K562 (cell line): ENCODE data around the gene PCNX2. TPM values are rescaled to one million over a fixed set of nuclear protein-coding genes. Genes with fewer than 3 reads are reported as not detected.

ENCODE experiments used
- ATAC-seq: fragments of 200-7000 bp; cut with Tn5 transposase; 3 replicates; pipeline ENCODE4 v1.9.1; 2020; ENCODE audit warnings: moderate library complexity
- BruUV-seq: library from RNA; stranded (reverse); fragments of 400-500 nt; replicated peaks from 2 replicates; lab custom pipeline; 2021; lab: Mats Ljungman, UMichigan
- CTCF ChIA-PET: fragments of 300-600 bp; formaldehyde crosslinking; extraction: SDS; loops from one replicate; lab custom pipeline; 2021; ENCODE audit warnings: low intra/inter-chr PET ratio; lab: Yijun Ruan, JAX
- POLR2A ChIA-PET: fragments of 300-600, 350-650 bp; sonication (Branson Sonifier 250); formaldehyde crosslinking; extraction: SDS; loops from one replicate; lab custom pipeline; 2021; ENCODE audit warnings: antibody characterized with exemption, inconsistent platforms; lab: Yijun Ruan, JAX
- DNase-seq, 4 experiments: peaks; one replicate each; pipeline versions ENCODE4 v3.0.0 to v3.0.0-alpha.2; 2011 to 2018; ENCODE audit warnings: low spot score in 3 of 4, mixed read lengths in 3 of 4; ENCODE audit errors: extremely low read depth in 1 of 4
- FAIRE-seq: peaks from 2 replicates; lab custom pipeline; 2011; peaks lifted over from hg19 to GRCh38; lab: Jason Lieb, UNC
- H2AFZ ChIP-seq: 2 replicates; pipeline ENCODE4 v1.6.0; 2011; ENCODE audit warnings: low read depth, low read length, control low read depth, inconsistent platforms
- H3K27ac ChIP-seq: fragments of 200-600 bp; 3 replicates; pipeline ENCODE4 v1.8.0; 2011; ENCODE audit warnings: low read depth, mild to moderate bottlenecking, control low read depth, inconsistent platforms, low read length, moderate library complexity, mixed read lengths; ENCODE audit errors: extremely low read depth
- H3K27me3 ChIP-seq, 2 experiments: fragments of 300-600 bp in 1 of 2; 2 replicates in 1 of 2; 3 replicates in 1 of 2; pipeline versions ENCODE4 v1.6.0 to v1.8.0; 2011; ENCODE audit warnings: inconsistent platforms in 2 of 2, low read length in 2 of 2, mild to moderate bottlenecking in 1 of 2, mixed read lengths in 1 of 2, moderate library complexity in 1 of 2; ENCODE audit not compliant: control insufficient read depth in 2 of 2, insufficient read depth in 2 of 2
- H3K36me3 ChIP-seq: fragments of 300-600 bp; 3 replicates; pipeline ENCODE4 v1.8.0; 2011; ENCODE audit warnings: mild to moderate bottlenecking, low read length, inconsistent platforms; ENCODE audit not compliant: control insufficient read depth, insufficient read depth
- H3K4me1 ChIP-seq, 2 experiments: fragments of 200-600 bp in 1 of 2; replicated peaks in 1 of 2; 2 replicates in 1 of 2; 3 replicates in 1 of 2; pipeline versions ENCODE4 v1.5.1 to v1.8.0; 2011; ENCODE audit warnings: inconsistent platforms in 2 of 2, low read length in 2 of 2, mild to moderate bottlenecking in 1 of 2, mixed read lengths in 1 of 2, moderate library complexity in 1 of 2; ENCODE audit not compliant: control insufficient read depth in 2 of 2, insufficient read depth in 2 of 2
- H3K4me2 ChIP-seq: 2 replicates; pipeline ENCODE4 v1.6.1; 2011; ENCODE audit warnings: low read length, control low read depth, inconsistent platforms, mixed read lengths; ENCODE audit not compliant: insufficient read depth
- H3K4me3 ChIP-seq: fragments of 200-600 bp; sonication (generic), shearing (Covaris generic); 2 replicates; pipeline ENCODE4 v1.5.1; 2016; ENCODE audit warnings: control low read depth, inconsistent platforms
- H3K79me2 ChIP-seq: fragments of 200-600 bp; 3 replicates; pipeline ENCODE4 v1.8.0; 2011; ENCODE audit warnings: low read length, inconsistent platforms; ENCODE audit not compliant: control insufficient read depth, insufficient read depth
- H3K9ac ChIP-seq, 2 experiments: 2 replicates each; pipeline versions ENCODE4 v1.6.0 to v1.6.1; 2011; ENCODE audit warnings: low read depth in 2 of 2, low read length in 2 of 2, control low read depth in 1 of 2, inconsistent platforms in 1 of 2, mild to moderate bottlenecking in 1 of 2, mixed read lengths in 1 of 2; ENCODE audit not compliant: insufficient read depth in 1 of 2
- H3K9me1 ChIP-seq: one replicate; pipeline ENCODE4 v1.6.0; 2011; ENCODE audit warnings: inconsistent platforms, mild to moderate bottlenecking, low read length, moderate library complexity; ENCODE audit not compliant: control insufficient read depth, insufficient read depth
- H3K9me3 ChIP-seq: replicated peaks from 2 replicates; pipeline ENCODE4 v1.5.1; 2011; ENCODE audit warnings: low read depth, low read length, inconsistent platforms; ENCODE audit not compliant: control insufficient read depth, insufficient read depth
- H4K20me1 ChIP-seq: replicated peaks from 2 replicates; pipeline ENCODE4 v1.6.1; 2011; ENCODE audit warnings: low read length, inconsistent platforms, mixed read lengths; ENCODE audit not compliant: control insufficient read depth, insufficient read depth
- CBX5 ChIP-seq: IDR thresholded peaks from 2 replicates; pipeline ENCODE4 v1.6.1; 2014; ENCODE audit warnings: low read depth, borderline replicate concordance
- CREB5 ChIP-seq: fragments of 250-450 bp; sonication (Bioruptor Pico); IDR thresholded peaks from 2 replicates; pipeline ENCODE4 v1.5.0; 2020; ENCODE audit warnings: mild to moderate bottlenecking
- DACH1 ChIP-seq: fragments of 450-650 bp; IDR thresholded peaks from 2 replicates; pipeline ENCODE4 v1.6.1; 2018; ENCODE audit not compliant: partially characterized antibody
- HNRNPL ChIP-seq: fragments of 200-400 bp; formaldehyde crosslinking; IDR thresholded peaks from 2 replicates; pipeline ENCODE4 v1.6.1; 2017; ENCODE audit warnings: low read depth, mild to moderate bottlenecking, low read length
- KDM2B ChIP-seq: fragments of 250-450 bp; sonication (Bioruptor Pico); IDR thresholded peaks from 2 replicates; pipeline ENCODE4 v1.8.0; 2021; ENCODE audit warnings: mild to moderate bottlenecking, moderate library complexity
- KDM4B ChIP-seq, 2 experiments: fragments of 450-650 bp in 1 of 2; sonication (generic) in 1 of 2; IDR thresholded peaks; 2 replicates each; pipeline ENCODE4 v1.6.1; 2016 to 2017; ENCODE audit warnings: borderline replicate concordance in 2 of 2, antibody characterized with exemption in 1 of 2, low read depth in 1 of 2, mild to moderate bottlenecking in 1 of 2
- NFATC3 ChIP-seq: fragments of 450-650 bp; IDR thresholded peaks from 2 replicates; pipeline ENCODE4 v1.6.1; 2017; ENCODE audit warnings: mild to moderate bottlenecking
- NFYB ChIP-seq: IDR thresholded peaks from 2 replicates; pipeline ENCODE4 v1.6.1; 2011; ENCODE audit warnings: mild to moderate bottlenecking, moderate library complexity; ENCODE audit not compliant: insufficient read length; ENCODE audit errors: extremely low read depth
- RBFOX2 ChIP-seq: fragments of 200-400 bp; formaldehyde crosslinking; IDR thresholded peaks from 2 replicates; pipeline ENCODE4 v1.6.1; 2017; ENCODE audit warnings: low read depth, mild to moderate bottlenecking, low read length, moderate library complexity
- RBM15 ChIP-seq: fragments of 200-400 bp; formaldehyde crosslinking; IDR thresholded peaks from 2 replicates; pipeline ENCODE4 v1.6.1; 2018; ENCODE audit warnings: mild to moderate bottlenecking, low read length, moderate library complexity; ENCODE audit not compliant: insufficient read depth
- SREBF1 ChIP-seq: fragments of 150-350 bp; IDR thresholded peaks from 2 replicates; pipeline ENCODE4 v1.6.1; 2014; ENCODE audit warnings: antibody characterized with exemption, low read depth, low read length, borderline replicate concordance
- THRA ChIP-seq: fragments of 450-650 bp; IDR thresholded peaks from 2 replicates; pipeline ENCODE4 v1.6.1; 2017; ENCODE audit warnings: mild to moderate bottlenecking, moderate library complexity
- TRIM24 ChIP-seq, 2 experiments: fragments of 450-650 bp; IDR thresholded peaks; 2 replicates each; pipeline ENCODE4 v1.6.1; 2016
- UBTF ChIP-seq, 2 experiments: IDR thresholded peaks; 2 replicates each; pipeline ENCODE4 v1.6.1; 2012; ENCODE audit warnings: improper control_type of control experiment in 2 of 2, low read depth in 2 of 2, low read length in 2 of 2, borderline replicate concordance in 1 of 2
- ZNF217 ChIP-seq: sonication (generic); formaldehyde crosslinking; IDR thresholded peaks from 2 replicates; pipeline ENCODE4 v1.8.0; 2022; ENCODE audit warnings: mild to moderate bottlenecking, missing genetic modification reagents
- ZNF449 ChIP-seq: fragments of 250-450 bp; sonication (Bioruptor Pico); IDR thresholded peaks from 2 replicates; pipeline ENCODE4 v1.8.0; 2022; ENCODE audit warnings: moderate library complexity, mild to moderate bottlenecking, inconsistent platforms
- ZNF668 ChIP-seq: fragments of 250-450 bp; sonication (Bioruptor Pico); IDR thresholded peaks from 2 replicates; pipeline ENCODE4 v1.8.0; 2022; ENCODE audit warnings: mild to moderate bottlenecking, inconsistent platforms
- WGBS: fragments of 100-300 bp; shearing (Covaris generic); methylation state at CpG from one replicate; pipeline ENCODE4 v1.1.6; 2016; ENCODE audit warnings: low coverage, mixed read lengths; ENCODE audit not compliant: insufficient coverage; ENCODE audit errors: missing lambda C conversion rate; 5-methylcytosine and 5-hydroxymethylcytosine counted together
- in situ Hi-C: fragments of 300-500 bp; cut with MboI; formaldehyde crosslinking; loops from 4 replicates; pipeline ENCODE4 v1.15.0; 2018; ENCODE audit warnings: inconsistent platforms, mixed read lengths
- intact Hi-C: fragments of 100-400 bp; cut with micrococcal nuclease; formaldehyde crosslinking; loops from 2 replicates; pipeline ENCODE4 v1.14.2; 2022
- polyA plus RNA-seq, 8 experiments: library from polyadenylated mRNA; depleted of rRNA in 4 of 8; stranded (reverse) in 5 of 8; unstranded in 3 of 8; fragments of >200 nt; fragmentation: Nextera tagmentation in 2 of 8; fragmentation: Illumina TruSeq in 1 of 8; extraction: Ambion mirVana in 2 of 8; extraction: Trizol in 1 of 8; gene quantifications; 2 replicates each; pipeline versions ENCODE4 v1.2.1 to v1.2.3, GENCODE V29; 2011 to 2014; ENCODE audit warnings: inconsistent platforms in 1 of 8, missing spikeins in 1 of 8
- total RNA-seq, 7 experiments: library from RNA; depleted of rRNA in 6 of 7; stranded (reverse); fragments of >200 nt in 6 of 7; fragmentation: Illumina TruSeq in 2 of 7; extraction: Trizol in 2 of 7; gene quantifications; 2 replicates each; pipeline versions ENCODE4 v1.2.1 to v1.2.3, GENCODE V29; 2011 to 2021; ENCODE audit warnings: low replicate concordance in 1 of 7

Gene PCNX2
- total and polyA plus RNA-seq, 9 of the 15 experiments (the other 6 are each of a cell fraction or from before 2014, with no cell fraction given), result 0.07 to 0.33 TPM; not detected in 7

GRCh38 chr1:232998646-232999045, 296.9 kb downstream of the PCNX2 start:
- Histone ChIP-seq H3K36me3 (no peaks in the 10 kb centered on the region), H3K9me3 (no peaks in the 10 kb centered on the region), H3K79me2 (no peaks in the 10 kb centered on the region), H3K4me3 (no peak overlapping the region), H3K4me2 (no peak overlapping the region), H4K20me1 (no peaks in the 10 kb centered on the region), H3K4me1 (no peaks in the 10 kb centered on the region; a peak in 1 of 5 replicates), H3K9me1 (no peaks in the 10 kb centered on the region), H3K9ac (no peak overlapping the region), H3K27me3 (peaks cover 12 to 40% of the 10 kb centered on the region in 2 experiments; a peak in 4 of 5 replicates), H2AFZ (no peak overlapping the region), H3K27ac (no peak overlapping the region)
- ATAC-seq, result no peak
- no peak for DNase-seq
- 2% methylated on average over 3 of the region's 3 CpGs for WGBS
- intact Hi-C loops (no loop called here), in situ Hi-C loops (no loop called here)
- CTCF ChIA-PET, result no interaction called here
- no peak for FAIRE-seq
- BruUV-seq, result no TSS peak
- POLR2A ChIA-PET, result no interaction called here
- no peak for TF ChIP-seq KDM4B (IDR thresholded peaks at IDR 0.05; ENCODE audit: borderline replicate concordance in 2 of 2, low read depth in 1 of 2)
- no peak for TF ChIP-seq NFYB
- no peak for TF ChIP-seq TRIM24 (IDR thresholded peaks at IDR 0.05)
- no peak for TF ChIP-seq RBFOX2
- no peak for TF ChIP-seq CBX5
- TF ChIP-seq NFATC3, result no peak
- no peak for TF ChIP-seq SREBF1
- no peak for TF ChIP-seq HNRNPL
- no peak for TF ChIP-seq UBTF (IDR thresholded peaks at IDR 0.05; ENCODE audit: borderline replicate concordance in 1 of 2, low read depth in 2 of 2, low read length in 2 of 2)
- no peak for TF ChIP-seq DACH1
- no peak for TF ChIP-seq RBM15
- TF ChIP-seq ZNF217, result no peak
- TF ChIP-seq ZNF668, result no peak
- TF ChIP-seq ZNF449 (CRISPR knock-in tag), result no peak
- TF ChIP-seq CREB5 (CRISPR knock-in tag), result no peak
- no peak for TF ChIP-seq THRA
- no peak for TF ChIP-seq KDM2B (CRISPR knock-in tag)
